HT-29 (cell line): ENCODE results near the gene CCDC7. TPM values are rescaled to one million over a fixed set of nuclear protein-coding genes. Genes with fewer than 3 reads are reported as not detected.
"Not testable (repeated sequence)": the region's sequence is repeated elsewhere in the genome, so short reads cannot be mapped to it uniquely, and the experiment has no call there.

Experiments
- DNase-seq: peaks from one replicate; pipeline ENCODE4 v3.0.0-alpha.2; 2015; ENCODE audit warnings: low spot score
- total RNA-seq: library from RNA; depleted of rRNA; stranded (reverse); fragments of >200 nt; shearing (Covaris generic); gene quantifications from 2 replicates; pipeline ENCODE4 v1.2.3, GENCODE V29; 2014

Gene CCDC7
- total RNA-seq, 1 experiment from 2014 or later = 1.3 TPM

- DNase-seq = not testable (repeated sequence)
These were observed 253.7 kb downstream of the CCDC7 start for GRCh38 chr10:32699683-32700082.

- peak; percentile 44 for DNase-seq
These were observed 267.6 kb downstream of the CCDC7 start for GRCh38 chr10:32713560-32713959.

GRCh38 chr10:32731527-32731926 is 285.6 kb downstream of the CCDC7 start:
- DNase-seq = no peak

GRCh38 chr10:32738958-32739357 is 293.0 kb downstream of the CCDC7 start:
- DNase-seq = no peak

- no peak for DNase-seq
These were observed 298.4 kb downstream of the CCDC7 start for GRCh38 chr10:32744321-32744720.

GRCh38 chr10:32746869-32747268 is 300.9 kb downstream of the CCDC7 start:
- no peak for DNase-seq

- no peak for DNase-seq
These were observed 305.6 kb downstream of the CCDC7 start for GRCh38 chr10:32751582-32751981.

GRCh38 chr10:32754900-32755299 is 309.0 kb downstream of the CCDC7 start:
- DNase-seq = not testable (repeated sequence)

- no peak for DNase-seq
These were observed 325.3 kb downstream of the CCDC7 start for GRCh38 chr10:32771217-32771616.

- DNase-seq = no peak
These were observed 327.2 kb downstream of the CCDC7 start for GRCh38 chr10:32773105-32773504.

- no peak for DNase-seq
These were observed 341.0 kb downstream of the CCDC7 start for GRCh38 chr10:32786968-32787367.

- no peak for DNase-seq
These were observed 341.8 kb downstream of the CCDC7 start for GRCh38 chr10:32787690-32788284.

- DNase-seq = no peak
These were observed 342.4 kb downstream of the CCDC7 start for GRCh38 chr10:32788359-32788758.

GRCh38 chr10:32790483-32790882 is 344.5 kb downstream of the CCDC7 start:
- DNase-seq = no peak

- no peak for DNase-seq
These were observed 347.1 kb downstream of the CCDC7 start for GRCh38 chr10:32793033-32793432.

- peak; percentile 55 for DNase-seq
These were observed 349.8 kb downstream of the CCDC7 start for GRCh38 chr10:32795598-32796183.

- peak; percentile 3 for DNase-seq
These were observed 351.5 kb downstream of the CCDC7 start for GRCh38 chr10:32797393-32797792.

GRCh38 chr10:32846974-32847373 is 401.0 kb downstream of the CCDC7 start:
- no peak for DNase-seq

GRCh38 chr10:32851301-32851700 is 405.4 kb downstream of the CCDC7 start:
- no peak for DNase-seq

GRCh38 chr10:32854435-32854834 is 408.5 kb downstream of the CCDC7 start:
- DNase-seq = no peak

- DNase-seq = no peak
These were observed 419.2 kb downstream of the CCDC7 start for GRCh38 chr10:32865170-32865569.

- DNase-seq = no peak
These were observed 432.0 kb downstream of the CCDC7 start for GRCh38 chr10:32877915-32878314.

- no peak for DNase-seq
These were observed 432.7 kb downstream of the CCDC7 start for GRCh38 chr10:32878646-32879045.

GRCh38 chr10:32882076-32882475 is 436.1 kb downstream of the CCDC7 start:
- DNase-seq = peak; percentile 73
